OCI-LY3 (cell line): ENCODE results near the gene OXT.

ENCODE experiments used
- H2AFZ ChIP-seq: fragments of 200-600, 300-600 bp; shearing (Covaris generic); 2 replicates; pipeline ENCODE4 v1.6.0; 2014; ENCODE audit warnings: antibody characterized with exemption, low read depth, low read length
- H3K27ac ChIP-seq: fragments of 200-600, 300-600 bp; sonication (generic); 2 replicates; pipeline ENCODE4 v1.5.1; 2014; ENCODE audit warnings: mild to moderate bottlenecking, low read length, moderate library complexity, mixed read lengths
- H3K27me3 ChIP-seq: fragments of 200-600, 300-600 bp; sonication (generic); 2 replicates; pipeline ENCODE4 v1.6.1; 2014; ENCODE audit warnings: low read depth, low read length, mixed read lengths
- H3K36me3 ChIP-seq: fragments of 200-600, 300-600 bp; sonication (generic); replicated peaks from 2 replicates; pipeline ENCODE3; 2014; ENCODE audit warnings: low read depth, low read length, mixed read lengths
- H3K4me1 ChIP-seq: fragments of 300-600, 200-600 bp; sonication (generic); 2 replicates; pipeline ENCODE4 v1.6.1; 2014; ENCODE audit warnings: low read length, mixed read lengths
- H3K4me2 ChIP-seq: fragments of 200-600, 300-600 bp; sonication (generic); 2 replicates; pipeline ENCODE4 v1.6.1; 2014; ENCODE audit warnings: low read length, mixed read lengths
- H3K4me3 ChIP-seq: fragments of 300-600, 200-600 bp; sonication (generic); 2 replicates; pipeline ENCODE4 v1.5.1; 2014; ENCODE audit warnings: antibody characterized with exemption, mild to moderate bottlenecking, low read length, moderate library complexity
- H3K79me2 ChIP-seq: fragments of 300-600, 200-600 bp; shearing (Covaris generic); 2 replicates; pipeline ENCODE4 v1.6.1; 2014; ENCODE audit warnings: mild to moderate bottlenecking, low read length, mixed read lengths
- H3K9ac ChIP-seq: fragments of 300-600, 200-600 bp; shearing (Covaris generic); 2 replicates; pipeline ENCODE4 v1.6.0; 2014; ENCODE audit warnings: mild to moderate bottlenecking, low read length, moderate library complexity
- H3K9me3 ChIP-seq: fragments of 200-600, 300-600 bp; shearing (Covaris generic); 2 replicates; pipeline ENCODE4 v1.6.1; 2014; ENCODE audit warnings: low read length, mixed read lengths; ENCODE audit not compliant: insufficient read depth
- H4K20me1 ChIP-seq: fragments of 200-600, 300-600 bp; sonication (generic); 2 replicates; pipeline ENCODE4 v1.6.1; 2016; ENCODE audit warnings: low read length, mixed read lengths; ENCODE audit not compliant: insufficient read depth
- CTCF ChIP-seq: fragments of 200-600, 300-600 bp; sonication (generic); IDR thresholded peaks from 2 replicates; pipeline ENCODE4 v1.5.1; 2014; ENCODE audit warnings: antibody characterized with exemption, low read length, low read depth
- EZH2phosphoT487 ChIP-seq: fragments of 200-600 bp; shearing (Covaris generic); IDR thresholded peaks from 2 replicates; pipeline ENCODE4 v1.6.1; 2018; ENCODE audit warnings: antibody characterized with exemption, mixed run types, low read depth

The OXT gene

GRCh38 chr20:3092611-3093379, 21.4 kb downstream of the OXT start:
- Histone ChIP-seq H4K20me1 (no peaks in the 10 kb centered on the region), H3K79me2 (no peaks in the 10 kb centered on the region), H2AFZ (no peak overlapping the region), H3K9me3 (no peaks in the 10 kb centered on the region), H3K4me1 (no peaks in the 10 kb centered on the region), H3K9ac (no peak overlapping the region), H3K4me3 (no peak overlapping the region), H3K36me3 (no peaks in the 10 kb centered on the region), H3K4me2 (no peak overlapping the region), H3K27me3 (peaks cover 7% of the 10 kb centered on the region; the same call in 1 of the 2 replicates), H3K27ac (no peak overlapping the region)
- no peak for TF ChIP-seq CTCF
- no peak for TF ChIP-seq EZH2phosphoT487

DNA sequence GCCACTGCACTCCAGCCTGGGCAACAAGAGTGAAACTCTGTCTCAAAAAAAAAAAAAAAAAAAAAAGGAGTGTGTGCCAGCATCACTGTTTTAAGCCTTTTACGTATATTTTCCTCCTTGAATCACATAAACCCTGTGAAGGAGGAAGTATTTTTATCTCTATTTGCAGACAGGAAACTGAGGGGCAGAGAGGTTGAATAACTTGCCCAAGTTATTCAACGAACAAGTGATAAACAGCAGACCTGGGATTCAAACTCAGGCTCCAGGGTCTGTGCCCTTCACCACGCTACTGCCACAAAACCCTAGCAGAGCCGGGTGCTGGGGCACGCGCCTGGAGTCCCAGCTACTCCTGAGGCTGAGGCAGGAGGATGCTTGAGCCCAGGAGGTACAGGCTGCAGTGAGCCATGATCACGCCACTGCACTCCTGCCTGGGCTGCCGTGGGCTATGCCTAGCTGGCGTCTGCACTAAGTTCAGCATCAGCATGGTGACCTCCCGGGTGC, 22.5 kb downstream of the OXT start:
- TF ChIP-seq CTCF, result no peak
- no peak for TF ChIP-seq EZH2phosphoT487
- Histone ChIP-seq H3K4me3 (no peak overlapping the region), H3K27me3 (peaks cover 7% of the 10 kb centered on the region; the same call in 1 of the 2 replicates), H3K79me2 (no peaks in the 10 kb centered on the region), H3K9me3 (no peaks in the 10 kb centered on the region), H4K20me1 (no peaks in the 10 kb centered on the region), H3K9ac (no peak overlapping the region), H3K4me1 (no peaks in the 10 kb centered on the region), H3K27ac (no peak overlapping the region), H3K36me3 (no peaks in the 10 kb centered on the region), H3K4me2 (peak overlapping the region; percentile 7), H2AFZ (peak overlapping the region; percentile 73; the same call in 1 of the 2 replicates)

- Histone ChIP-seq H3K79me2 (no peaks in the 10 kb centered on the region), H3K27ac (no peak overlapping the region), H3K4me2 (no peak overlapping the region), H4K20me1 (no peaks in the 10 kb centered on the region), H3K4me1 (no peaks in the 10 kb centered on the region), H3K9me3 (no peaks in the 10 kb centered on the region), H2AFZ (no peak overlapping the region; the same call in 1 of the 2 replicates), H3K9ac (no peak overlapping the region), H3K27me3 (peaks cover 6% of the 10 kb centered on the region; the same call in 1 of the 2 replicates), H3K36me3 (no peaks in the 10 kb centered on the region), H3K4me3 (no peak overlapping the region)
- TF ChIP-seq CTCF, result no peak
- no peak for TF ChIP-seq EZH2phosphoT487
These were observed 23.6 kb downstream of the OXT start for GRCh38 chr20:3094848-3095629.

DNA sequence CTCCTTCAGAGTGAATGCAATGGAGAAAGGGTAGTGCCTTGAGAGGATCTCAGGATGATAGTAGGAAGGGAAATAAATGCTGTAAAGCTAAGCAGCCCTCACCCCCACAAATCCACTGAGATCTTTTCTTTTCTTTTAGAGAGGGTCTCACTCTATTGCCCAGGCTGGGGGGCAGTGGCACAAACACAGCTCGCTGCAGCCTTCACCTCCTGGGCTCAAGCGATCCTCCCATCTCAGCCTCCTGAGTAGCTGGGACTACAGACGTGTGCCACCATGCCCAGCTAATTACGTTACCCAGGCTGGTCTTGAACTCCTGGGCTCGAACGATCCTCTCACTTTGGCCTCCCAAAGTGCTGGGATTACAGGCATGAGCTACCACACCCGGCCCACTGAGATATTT, 29.1 kb downstream of the OXT start:
- Histone ChIP-seq H3K79me2 (no peaks in the 10 kb centered on the region), H3K36me3 (no peaks in the 10 kb centered on the region), H3K27me3 (no peaks in the 10 kb centered on the region), H3K4me3 (no peak overlapping the region), H3K4me1 (peaks cover 12% of the 10 kb centered on the region), H4K20me1 (no peaks in the 10 kb centered on the region), H3K4me2 (no peak overlapping the region), H2AFZ (no peak overlapping the region), H3K27ac (no peak overlapping the region), H3K9ac (no peak overlapping the region), H3K9me3 (no peaks in the 10 kb centered on the region)
- TF ChIP-seq EZH2phosphoT487 (no peak), CTCF (no peak)
